HFFc6 (cell line): ENCODE data around the gene SLC25A42. TPM values are rescaled to one million over a fixed set of nuclear protein-coding genes. Genes with fewer than 3 reads are reported as not detected.
"Not testable (repeated sequence)": the region's sequence is repeated elsewhere in the genome, so short reads cannot be mapped to it uniquely, and the experiment has no call there.

Experiments used
- DNase-seq: peaks from one replicate; pipeline ENCODE4 v3.0.0-alpha.2; 2018
- H3K27ac Mint-ChIP-seq: 2 replicates; pipeline ENCODE4 v1.8.0; 2020; ENCODE audit warnings: mild to moderate bottlenecking, mixed read lengths
- H3K27me3 Mint-ChIP-seq: 2 replicates; pipeline ENCODE4 v1.8.0; 2021; ENCODE audit warnings: mild to moderate bottlenecking, moderate library complexity, mixed read lengths; ENCODE audit not compliant: insufficient read depth
- H3K36me3 Mint-ChIP-seq: 2 replicates; pipeline ENCODE4 v1.8.0; 2021; ENCODE audit warnings: low read depth, mixed read lengths
- H3K4me1 Mint-ChIP-seq: 2 replicates; pipeline ENCODE4 v1.8.0; 2020; ENCODE audit warnings: low read depth, mixed read lengths
- H3K4me3 Mint-ChIP-seq: 2 replicates; pipeline ENCODE4 v1.8.0; 2020; ENCODE audit warnings: mild to moderate bottlenecking, moderate library complexity, mixed read lengths
- H3K9me3 Mint-ChIP-seq: 2 replicates; pipeline ENCODE4 v1.8.0; 2020; ENCODE audit warnings: mild to moderate bottlenecking, mixed read lengths
- CTCF ChIP-seq: fragments of 200-600 bp; sonication (generic); IDR thresholded peaks from 2 replicates; pipeline ENCODE4 v1.5.0; 2021; ENCODE audit warnings: antibody characterized with exemption, mild to moderate bottlenecking
- total RNA-seq, 6 experiments: library from RNA; stranded (reverse); fragmentation: NEBNext Ultra II Directional; extraction: Animal tissue kit (Norgen Biotek cat#: 25700); gene quantifications; 2 replicates in 1 of 6; 3 replicates in 5 of 6; pipeline ENCODE4 v1.2.3, GENCODE V29; 2021

The SLC25A42 gene
- total RNA-seq, 6 experiments from 2014 or later = 8.7 to 11.7 (median 9.9) TPM

- no peaks in the 10 kb centered on the region for H3K4me1 Mint-ChIP-seq
- no peak for DNase-seq
- TF ChIP-seq CTCF = no peak
- no peaks in the 10 kb centered on the region for H3K27me3 Mint-ChIP-seq
- H3K9me3 Mint-ChIP-seq = peaks cover 9% of the 10 kb centered on the region
- H3K27ac Mint-ChIP-seq = no peak overlapping the region
- peaks cover 31% of the 10 kb centered on the region for H3K36me3 Mint-ChIP-seq
- no peak overlapping the region for H3K4me3 Mint-ChIP-seq
These were observed 62.3 kb downstream of the SLC25A42 start for GRCh38 chr19:19126102-19126501.

- TF ChIP-seq CTCF = no peak
- Mint-ChIP-seq H3K27me3 (no peaks in the 10 kb centered on the region), H3K9me3 (peaks cover 7% of the 10 kb centered on the region), H3K36me3 (peaks cover 20% of the 10 kb centered on the region), H3K4me1 (no peaks in the 10 kb centered on the region), H3K27ac (no peak overlapping the region), H3K4me3 (no peak overlapping the region)
- DNase-seq = no peak
These were observed 68.2 kb downstream of the SLC25A42 start for GRCh38 chr19:19131989-19132388.

GRCh38 chr19:19132912-19133311 lies 69.1 kb downstream of the SLC25A42 start:
- TF ChIP-seq CTCF = no peak
- H3K27ac Mint-ChIP-seq = no peak overlapping the region
- H3K4me1 Mint-ChIP-seq = peaks cover 9% of the 10 kb centered on the region
- no peak for DNase-seq
- H3K4me3 Mint-ChIP-seq = no peak overlapping the region
- peaks cover 17% of the 10 kb centered on the region for H3K36me3 Mint-ChIP-seq
- peaks cover 7% of the 10 kb centered on the region for H3K9me3 Mint-ChIP-seq
- no peaks in the 10 kb centered on the region for H3K27me3 Mint-ChIP-seq

GRCh38 chr19:19133985-19134384 lies 70.2 kb downstream of the SLC25A42 start:
- Mint-ChIP-seq H3K9me3 (peaks cover 7% of the 10 kb centered on the region), H3K27ac (no peak overlapping the region), H3K27me3 (no peaks in the 10 kb centered on the region), H3K36me3 (peaks cover 11% of the 10 kb centered on the region), H3K4me1 (peaks cover 17% of the 10 kb centered on the region), H3K4me3 (no peak overlapping the region)
- DNase-seq = no peak
- TF ChIP-seq CTCF = no peak

GRCh38 chr19:19134687-19135158 lies 70.9 kb downstream of the SLC25A42 start:
- peaks cover 8% of the 10 kb centered on the region for H3K36me3 Mint-ChIP-seq
- no peak for TF ChIP-seq CTCF
- peaks cover 1% of the 10 kb centered on the region for H3K27me3 Mint-ChIP-seq
- H3K27ac Mint-ChIP-seq = no peak overlapping the region
- peaks cover 17% of the 10 kb centered on the region for H3K4me1 Mint-ChIP-seq
- no peak overlapping the region for H3K4me3 Mint-ChIP-seq
- no peak for DNase-seq
- H3K9me3 Mint-ChIP-seq = peaks cover 7% of the 10 kb centered on the region

- not testable (repeated sequence) for H3K9me3 Mint-ChIP-seq, DNase-seq, H3K27me3 Mint-ChIP-seq, H3K36me3 Mint-ChIP-seq, H3K27ac Mint-ChIP-seq, H3K4me3 Mint-ChIP-seq
- peaks cover 17% of the 10 kb centered on the region for H3K4me1 Mint-ChIP-seq
These were observed 71.9 kb downstream of the SLC25A42 start for GRCh38 chr19:19135713-19136112.
